T-helper 1 cell (primary cell): ENCODE results near the gene MVB12B.

Experiments
- DNase-seq, 5 donors: peaks; one replicate each; pipeline ENCODE4 v3.0.0-alpha.2; 2012 to 2020

The MVB12B gene

DNA sequence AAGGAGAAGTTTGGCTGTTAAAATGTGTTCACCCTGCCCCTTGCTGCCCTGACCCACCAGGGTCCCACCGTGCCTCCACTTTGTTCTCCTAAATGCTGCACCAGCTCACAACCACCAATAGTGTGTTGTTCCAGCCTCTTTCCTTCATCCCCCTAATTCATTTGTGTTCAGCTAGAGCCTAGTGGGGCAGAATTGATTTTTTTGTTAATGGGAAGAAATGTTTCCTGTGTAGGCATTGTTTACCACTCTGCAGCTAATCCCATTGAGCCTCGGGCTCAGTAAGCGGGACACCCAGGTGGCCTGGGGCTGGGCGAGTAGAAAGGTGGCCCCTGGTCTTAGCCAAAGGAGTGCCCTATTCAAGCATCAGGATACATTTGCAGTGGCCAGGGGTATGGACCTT lies 127.6 kb downstream of the MVB12B start:
- no peak for DNase-seq

DNA sequence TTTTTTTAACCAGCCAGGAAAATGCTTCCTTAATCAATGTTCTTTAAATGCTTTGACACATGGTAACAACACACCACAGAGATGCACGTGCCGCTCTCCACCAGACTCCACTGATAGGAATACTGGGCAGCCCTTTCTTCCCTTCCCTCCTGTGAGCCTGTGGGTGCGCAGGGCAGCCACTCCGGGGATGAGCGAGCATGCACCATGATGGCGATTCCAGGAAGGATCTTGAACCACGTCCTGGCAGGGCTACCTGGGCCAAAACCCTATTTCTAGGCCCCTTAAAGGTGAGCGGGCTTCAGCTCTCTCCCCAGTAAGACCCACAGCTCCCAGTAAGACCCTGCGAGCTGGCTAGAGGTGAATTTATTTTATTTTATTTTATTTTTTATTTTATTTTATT lies 128.2 kb downstream of the MVB12B start:
- DNase-seq = no peak

DNA sequence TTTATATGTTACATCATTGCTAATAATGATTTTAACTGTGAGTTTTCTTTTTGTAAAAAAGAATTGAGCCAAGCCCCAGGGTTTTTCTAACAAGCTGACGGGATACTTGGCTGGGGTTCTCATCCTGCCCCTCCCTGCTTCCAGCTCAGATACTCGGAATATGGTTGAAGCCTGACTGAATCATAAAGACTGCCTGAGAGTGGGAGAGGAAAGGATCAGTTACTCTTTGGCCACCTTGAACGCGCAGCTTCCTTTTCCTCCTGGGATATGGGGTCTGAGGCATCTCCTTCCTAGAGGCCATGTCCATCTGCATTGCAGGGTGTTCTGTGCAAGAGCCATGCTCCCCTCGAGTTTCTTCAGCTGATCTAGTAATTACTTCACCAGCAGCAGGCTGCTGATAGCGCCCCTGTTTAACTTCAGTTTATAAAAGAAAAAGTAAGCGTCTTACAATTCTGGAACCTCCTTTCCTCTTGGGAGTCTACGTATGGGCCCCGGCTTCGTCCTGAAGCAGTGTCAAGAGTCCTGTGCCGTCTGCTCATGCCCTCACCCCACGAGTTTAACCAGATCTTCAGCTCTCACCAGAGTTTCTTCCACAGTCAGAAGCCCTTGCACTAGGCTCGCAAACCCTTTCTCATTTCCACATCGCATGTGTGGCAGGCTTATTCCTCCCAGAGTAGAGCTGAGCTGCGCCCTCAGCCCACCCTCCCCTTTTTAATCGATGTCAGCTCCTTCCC lies 130.0 kb downstream of the MVB12B start:
- no peak for DNase-seq

DNA sequence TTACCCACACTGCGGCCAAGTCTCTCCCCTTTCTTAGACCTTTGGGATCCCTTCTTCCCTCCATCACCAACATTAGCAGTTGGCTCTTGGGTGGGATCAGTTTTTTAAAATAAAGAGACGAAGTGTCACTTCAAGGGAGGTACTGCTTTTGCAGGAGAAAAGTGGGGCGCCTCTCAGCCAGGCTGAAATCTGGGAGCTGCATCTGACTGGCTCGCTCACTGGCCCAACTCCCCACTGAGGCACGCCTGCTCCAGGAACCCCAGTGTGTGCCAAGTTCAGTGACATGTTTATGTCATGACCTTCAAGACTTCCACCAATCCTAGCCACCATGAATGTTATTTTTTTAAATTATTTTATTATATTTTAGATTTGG lies 130.5 kb downstream of the MVB12B start:
- no peak for DNase-seq

DNA sequence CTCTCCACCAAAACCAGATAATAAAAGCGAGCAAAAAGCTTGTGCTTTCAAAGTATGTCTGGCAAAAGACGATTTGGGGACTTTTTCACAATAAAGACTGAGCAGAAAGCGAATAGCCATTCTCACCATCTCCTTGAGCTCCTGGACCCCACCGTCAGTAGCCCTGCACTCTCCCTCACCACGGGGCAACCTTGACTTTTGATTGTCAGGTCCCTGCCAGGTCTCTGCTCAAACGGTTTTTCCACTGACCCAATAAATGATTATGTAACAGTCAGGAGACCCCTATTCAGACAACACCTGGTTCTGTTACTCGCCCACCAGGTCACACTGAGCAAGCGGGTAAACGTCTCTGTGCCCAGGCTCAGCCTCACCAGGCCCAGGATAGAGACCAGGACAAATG lies 131.3 kb downstream of the MVB12B start:
- no peak for DNase-seq

DNA sequence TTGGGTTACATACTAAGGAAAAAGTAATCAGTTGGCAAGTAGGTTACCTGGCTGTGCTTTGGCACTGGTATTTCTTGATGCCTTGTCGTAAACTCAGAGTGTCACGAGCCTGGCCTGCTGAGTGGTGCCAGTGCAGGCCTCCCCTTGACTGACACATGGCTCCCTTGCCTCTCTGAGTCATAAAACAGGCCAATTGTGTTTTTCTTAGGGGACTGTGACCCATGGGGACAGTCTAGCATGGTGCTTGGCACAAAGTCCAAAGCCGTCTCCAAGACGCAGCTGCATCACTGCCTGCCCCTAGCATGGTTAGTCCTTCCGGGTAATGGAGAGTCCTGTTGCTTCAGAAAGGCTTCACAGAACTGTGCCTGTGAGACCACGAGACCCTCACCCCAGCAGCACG lies 132.5 kb downstream of the MVB12B start:
- DNase-seq = no peak

GRCh38 chr9:126459546-126459945 lies 132.9 kb downstream of the MVB12B start:
- no peak for DNase-seq

DNA sequence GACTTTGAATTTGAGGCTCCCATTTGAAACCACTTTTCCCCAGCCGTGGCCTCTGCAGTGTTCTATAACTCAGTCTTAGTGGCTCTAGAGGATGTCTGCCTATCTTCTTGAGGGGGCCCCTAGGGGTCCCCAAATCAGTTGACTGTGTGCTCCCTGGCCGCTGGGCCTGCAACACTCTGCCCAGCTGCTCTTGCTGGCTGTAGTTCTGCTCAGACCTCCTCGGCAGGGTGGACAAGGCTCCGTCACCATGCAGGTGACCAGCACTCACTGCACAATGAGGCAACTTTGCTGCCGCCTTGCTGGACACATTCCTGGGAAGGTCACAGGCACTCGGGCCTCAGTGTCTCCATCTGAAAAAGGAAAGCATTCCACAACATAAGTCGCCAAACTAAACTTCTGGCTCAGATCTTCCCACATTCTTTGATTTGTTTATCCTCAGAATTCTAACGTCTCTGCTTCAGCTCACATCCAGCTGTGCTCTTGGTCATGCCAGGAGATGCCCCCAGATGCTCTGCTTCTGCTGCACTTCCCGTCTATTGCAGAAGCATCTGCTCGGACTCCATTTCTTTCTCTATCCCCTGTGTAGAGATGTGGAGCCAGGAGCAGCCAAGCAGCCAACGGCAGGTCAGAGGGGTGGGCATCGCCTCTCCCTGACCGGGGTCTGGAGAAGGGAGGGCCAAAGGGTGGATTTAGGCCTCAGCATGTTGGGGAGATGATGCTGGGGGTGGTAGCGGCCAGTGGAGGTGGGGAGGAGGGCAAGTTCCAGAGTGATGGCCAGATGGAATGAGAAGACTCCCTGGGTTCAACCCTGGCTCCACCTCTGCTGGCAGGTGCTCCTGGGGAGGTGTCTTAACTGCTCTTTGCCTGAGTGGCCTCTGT lies 133.6 kb downstream of the MVB12B start:
- DNase-seq = no peak

DNA sequence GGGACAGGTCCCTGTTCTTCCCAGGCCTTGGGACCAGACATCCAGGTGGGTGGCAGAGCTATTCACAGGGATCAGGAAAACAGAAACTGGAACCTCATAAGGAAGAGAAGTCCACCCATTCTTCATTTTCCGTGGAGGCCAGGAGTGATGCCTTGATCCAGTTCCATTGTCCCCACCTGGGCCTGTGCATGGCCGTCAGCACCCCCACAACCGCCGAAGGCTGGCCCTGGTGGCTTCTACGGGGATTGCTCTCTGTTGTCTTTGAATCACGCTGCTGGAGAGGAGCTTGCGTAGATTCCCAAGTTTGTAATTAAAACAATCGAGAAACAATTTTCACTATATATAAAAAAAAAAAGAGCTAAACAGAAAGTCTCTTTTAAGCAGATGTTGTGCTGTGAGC lies 134.4 kb downstream of the MVB12B start:
- no peak for DNase-seq

GRCh38 chr9:126461608-126462007 lies 135.0 kb downstream of the MVB12B start:
- DNase-seq = no peak

DNA sequence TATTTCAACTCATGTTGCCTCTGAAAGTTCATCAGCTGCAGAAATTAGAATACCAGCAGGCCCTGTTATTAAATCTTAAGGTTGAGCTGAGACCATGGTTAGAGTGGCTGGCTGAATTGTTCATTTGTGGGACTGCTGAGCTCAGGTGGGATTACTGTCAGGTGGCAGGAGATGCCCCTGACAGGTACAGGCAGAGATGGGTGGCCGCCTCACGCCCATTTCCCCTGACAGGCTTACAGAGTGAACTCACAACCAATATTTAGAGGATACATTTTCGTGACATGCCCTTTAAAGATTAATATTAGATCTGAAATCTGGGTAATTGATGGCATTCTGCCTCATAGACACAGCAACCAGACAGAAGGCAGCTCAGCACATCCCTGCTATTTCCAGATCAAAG lies 136.0 kb downstream of the MVB12B start:
- no peak for DNase-seq

- DNase-seq = no peak
These were observed 136.8 kb downstream of the MVB12B start for GRCh38 chr9:126463426-126463825.

DNA sequence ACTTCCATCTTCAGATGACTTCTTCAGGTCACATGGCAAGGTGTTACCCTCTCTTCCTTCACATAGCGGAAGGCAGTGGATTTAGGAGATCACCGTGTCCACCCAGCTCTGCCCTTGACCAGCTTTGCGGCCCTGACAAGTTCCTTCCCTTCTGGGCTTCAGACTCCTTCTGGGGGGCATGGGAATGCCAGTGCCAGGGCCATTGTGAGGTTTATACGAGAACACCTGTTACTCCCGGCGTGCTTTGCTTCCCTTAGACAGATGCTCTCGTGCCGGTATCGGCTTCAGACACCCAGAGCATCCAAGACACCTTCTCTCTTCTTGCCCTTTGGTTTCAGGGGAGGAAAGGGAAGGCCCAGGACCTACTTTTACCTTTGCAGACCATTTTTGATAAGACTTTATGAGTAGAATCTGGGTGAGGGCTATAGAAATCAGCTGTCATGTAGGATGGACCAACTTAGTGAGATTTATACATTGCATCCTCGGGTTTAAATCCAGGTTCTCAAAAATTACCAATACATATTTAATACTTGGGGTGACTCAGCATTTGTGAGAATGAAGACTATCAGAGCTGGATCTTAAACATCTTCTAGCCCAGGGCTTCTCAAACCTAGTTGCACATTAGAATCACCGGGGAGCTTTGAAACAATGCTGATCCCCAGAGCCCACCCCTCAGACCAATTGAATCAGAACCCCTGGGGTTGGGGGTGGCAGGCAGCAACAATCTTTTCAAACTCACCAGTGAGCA lies 138.2 kb downstream of the MVB12B start:
- DNase-seq = no peak

DNA sequence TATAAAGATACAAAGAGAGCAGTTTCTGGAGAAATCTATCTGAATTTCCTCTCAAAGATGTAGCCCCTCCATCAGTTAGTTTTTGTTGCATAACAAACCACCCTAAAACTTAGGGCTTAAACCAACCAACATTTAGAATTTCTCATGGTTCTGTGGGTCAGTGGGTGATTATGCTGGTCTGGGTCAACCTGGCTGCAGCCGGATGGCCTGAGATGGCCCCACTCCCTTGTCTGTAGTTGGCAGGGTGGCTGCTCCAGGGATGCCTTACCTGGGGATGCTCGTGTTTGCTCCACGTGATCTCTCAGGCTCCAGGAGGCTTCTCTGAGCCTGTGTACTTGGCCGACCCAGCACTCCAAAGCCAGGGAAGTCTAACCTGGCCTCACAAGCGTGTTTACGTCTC lies 139.3 kb downstream of the MVB12B start:
- DNase-seq = no peak

DNA sequence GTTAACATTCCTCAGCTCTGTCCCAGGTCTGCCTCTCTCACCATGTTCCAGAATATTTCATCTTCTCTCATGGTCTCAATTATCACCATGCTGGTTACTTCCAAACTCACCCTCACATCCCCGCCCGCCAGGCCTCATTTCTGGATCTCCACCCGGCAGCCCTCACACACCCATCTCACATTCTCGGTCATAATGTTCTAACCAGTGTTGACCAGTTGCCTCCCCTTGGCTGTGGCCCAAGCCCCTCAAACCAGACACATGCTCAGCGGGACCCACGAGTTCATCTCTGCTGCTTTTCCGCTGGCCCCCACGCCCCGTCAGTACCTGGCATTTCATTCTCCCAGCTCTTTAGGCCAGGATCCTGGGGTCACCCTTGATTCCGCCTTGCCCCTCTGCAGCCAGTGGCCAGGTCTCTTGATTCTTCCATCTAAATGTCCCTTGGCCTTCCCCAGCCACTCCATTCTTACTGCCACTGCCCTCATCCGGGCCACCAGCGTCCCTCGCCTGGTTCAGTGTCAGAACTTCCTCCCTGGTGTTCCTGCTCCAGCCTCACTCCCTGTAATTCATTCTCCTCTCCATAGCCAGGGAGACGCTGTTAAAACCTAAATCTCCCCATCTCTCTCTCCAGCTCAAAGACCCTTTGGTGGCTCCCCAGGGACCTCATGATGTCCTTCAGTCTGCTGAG lies 141.7 kb downstream of the MVB12B start:
- DNase-seq = no peak

- DNase-seq = peak in 1 of 5 donors; percentile 54
These were observed 143.8 kb downstream of the MVB12B start for GRCh38 chr9:126470241-126470993.

- DNase-seq = peak; percentile 48 to 92 (median 59)
These were observed 144.5 kb downstream of the MVB12B start for GRCh38 chr9:126471084-126471624.

DNA sequence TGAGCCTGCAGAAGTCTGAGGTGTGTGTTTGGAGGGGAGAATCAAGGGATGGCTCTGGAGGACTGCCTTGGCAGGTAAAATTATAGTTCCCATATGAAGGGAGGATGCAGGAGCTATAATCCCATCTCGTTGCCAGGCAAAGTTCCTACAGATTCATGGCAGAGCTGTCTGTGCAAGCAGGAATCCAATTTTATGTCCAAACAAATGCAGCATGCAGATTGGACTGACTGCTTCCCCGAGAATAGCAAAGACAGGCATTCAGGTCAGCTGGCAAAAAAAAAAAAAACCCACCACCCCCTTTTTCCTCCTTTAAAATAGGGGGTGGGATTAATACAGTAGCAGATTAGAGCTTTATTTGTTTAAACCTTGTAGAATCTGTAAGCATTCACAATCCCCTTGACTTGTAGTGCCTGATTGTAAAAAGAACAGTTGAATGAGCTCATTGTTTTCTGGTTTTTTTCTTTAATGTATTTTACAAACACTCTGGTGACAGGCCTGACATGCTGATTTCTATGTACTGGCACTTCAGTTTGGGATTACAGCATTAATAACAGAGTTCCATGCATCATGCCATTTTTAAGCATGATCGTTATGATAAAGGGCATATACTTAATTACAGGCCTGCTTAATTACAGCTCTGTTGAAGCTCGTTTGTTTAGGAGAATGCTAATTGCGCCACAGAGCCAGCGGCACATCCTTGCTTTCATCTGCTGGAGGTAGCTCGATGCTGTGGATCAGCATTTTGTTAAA lies 145.7 kb downstream of the MVB12B start:
- no peak for DNase-seq

DNA sequence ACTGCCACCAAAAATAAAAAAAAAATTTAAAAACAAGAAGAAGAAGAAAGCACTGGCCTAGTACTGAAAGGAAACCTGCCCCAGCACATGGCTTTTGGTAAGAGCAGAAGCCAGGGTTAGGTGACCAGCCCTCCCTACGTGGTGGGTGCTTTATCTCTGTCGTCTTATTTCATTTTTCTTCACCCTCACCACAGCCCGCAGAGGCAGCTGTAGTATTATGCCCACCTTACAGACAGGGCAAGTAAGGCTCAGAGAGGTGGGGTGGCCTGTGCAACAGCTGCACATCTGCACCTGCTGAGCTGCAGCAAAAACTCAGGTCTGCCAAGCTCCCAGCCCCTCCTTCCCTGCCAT lies 146.3 kb downstream of the MVB12B start:
- DNase-seq = no peak

DNA sequence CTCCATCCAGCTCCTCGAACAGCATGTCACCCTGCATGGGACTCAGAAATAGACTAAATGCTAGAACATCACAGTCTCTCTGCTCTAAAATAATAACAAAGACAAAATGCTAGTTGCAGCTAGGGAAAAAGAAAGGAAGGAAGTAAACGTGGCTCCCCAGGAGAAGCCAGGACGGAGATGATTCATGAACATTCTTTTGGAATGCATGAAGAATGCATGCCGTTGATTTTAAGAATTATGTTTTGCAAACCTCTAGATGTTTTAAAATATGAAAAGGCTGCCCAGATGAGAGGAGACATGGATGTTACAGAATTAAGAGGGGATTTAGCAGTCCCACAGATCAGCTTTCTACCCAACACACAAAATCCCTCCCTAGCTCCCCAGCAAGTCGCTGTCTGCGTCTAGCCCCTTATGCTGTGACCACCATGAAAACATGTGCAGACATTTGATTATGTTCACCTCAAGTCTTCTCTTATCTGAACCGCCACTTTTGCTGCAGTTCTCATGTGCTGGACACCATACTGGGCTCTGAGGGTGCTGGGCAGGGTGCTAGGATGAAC lies 147.7 kb downstream of the MVB12B start:
- DNase-seq = no peak
